Activated CD4-positive, alpha-beta T cell treated with anti-CD3 and anti-CD28 coated beads, Interleukin-2, amount 10 ng/mL, durations not matched to agents 7 days and 5 days (primary cell): Measurements from ENCODE around the gene KCNV2. TPM values are rescaled to one million over a fixed set of nuclear protein-coding genes. Genes with fewer than 3 reads are reported as not detected.
A peak's percentile ranks its signal among the peaks of the same experiment; 100 is the strongest.
"Not testable (repeated sequence)": the region's sequence is repeated elsewhere in the genome, so short reads cannot be mapped to it uniquely, and the experiment has no call there.

Experiments
- CTCF ChIA-PET: fragments of 350-600 bp; sonication (Branson Sonifier 250); formaldehyde crosslinking; loops from one replicate; lab custom pipeline; 2021; ENCODE audit warnings: antibody characterized with exemption; lab: Charles Lee
- POLR2A ChIA-PET: fragments of 350-600 bp; sonication (Branson Sonifier 250); formaldehyde crosslinking; loops from one replicate; lab custom pipeline; 2021; ENCODE audit warnings: antibody characterized with exemption; lab: Charles Lee
- DNase-seq: peaks from one replicate; pipeline ENCODE4 v3.0.0-alpha.2; 2020
- H3K27ac Mint-ChIP-seq: one replicate; pipeline ENCODE4 v1.8.0; 2021; ENCODE audit warnings: mild to moderate bottlenecking, moderate library complexity, mixed read lengths
- H3K27me3 Mint-ChIP-seq: one replicate; pipeline ENCODE4 v1.8.0; 2021; ENCODE audit warnings: mixed read lengths
- H3K36me3 Mint-ChIP-seq: one replicate; pipeline ENCODE4 v1.8.0; 2021; ENCODE audit warnings: low read depth, mixed read lengths
- H3K4me1 Mint-ChIP-seq: one replicate; pipeline ENCODE4 v1.8.0; 2021; ENCODE audit warnings: mixed read lengths
- H3K4me3 Mint-ChIP-seq: one replicate; pipeline ENCODE4 v1.8.0; 2021; ENCODE audit warnings: mild to moderate bottlenecking, moderate library complexity, mixed read lengths
- H3K9me3 Mint-ChIP-seq: one replicate; pipeline ENCODE4 v1.8.0; 2021; ENCODE audit warnings: mixed read lengths
- total RNA-seq, 2 experiments: library from RNA; stranded (reverse); gene quantifications; one replicate each; pipeline ENCODE4 v1.2.3, GENCODE V29; 2021

Gene KCNV2
- total RNA-seq, 2 experiments from 2014 or later: not detected

GRCh38 chr9:2697492-2697891, 19.8 kb upstream of the KCNV2 start:
- H3K27me3 Mint-ChIP-seq: no peaks in the 10 kb centered on the region
- H3K4me1 Mint-ChIP-seq: no peaks in the 10 kb centered on the region
- no peak overlapping the region for H3K4me3 Mint-ChIP-seq
- CTCF ChIA-PET: no interaction called here
- H3K36me3 Mint-ChIP-seq: no peaks in the 10 kb centered on the region
- DNase-seq: no peak
- no peak overlapping the region for H3K27ac Mint-ChIP-seq
- no peaks in the 10 kb centered on the region for H3K9me3 Mint-ChIP-seq
- POLR2A ChIA-PET: no interaction called here

GRCh38 chr9:2700398-2700797, 16.9 kb upstream of the KCNV2 start:
- DNase-seq: no peak
- ChIA-PET POLR2A (no interaction called here), CTCF (interaction anchor here (1.0 kb wide), 1 partner anchor 28 kb away, joined by 3 read pairs; no protein-coding TSS in a partner anchor)
- H3K9me3 Mint-ChIP-seq: no peaks in the 10 kb centered on the region
- no peak overlapping the region for H3K4me3 Mint-ChIP-seq
- no peak overlapping the region for H3K27ac Mint-ChIP-seq
- no peaks in the 10 kb centered on the region for H3K36me3 Mint-ChIP-seq
- no peaks in the 10 kb centered on the region for H3K4me1 Mint-ChIP-seq
- H3K27me3 Mint-ChIP-seq: no peaks in the 10 kb centered on the region

- DNase-seq: no peak
- CTCF ChIA-PET: interaction anchor here (0.6 kb wide), 1 partner anchor 25 kb away, joined by 5 read pairs; no protein-coding TSS in a partner anchor
- Mint-ChIP-seq H3K4me3 (no peak overlapping the region), H3K27me3 (no peaks in the 10 kb centered on the region), H3K36me3 (no peaks in the 10 kb centered on the region), H3K9me3 (no peaks in the 10 kb centered on the region), H3K27ac (no peak overlapping the region), H3K4me1 (no peaks in the 10 kb centered on the region)
- POLR2A ChIA-PET: no interaction called here
These were observed 16.3 kb upstream of the KCNV2 start for GRCh38 chr9:2700909-2701550.

GRCh38 chr9:2704504-2704903, 12.8 kb upstream of the KCNV2 start:
- Mint-ChIP-seq H3K4me3 (no peak overlapping the region), H3K27ac (no peak overlapping the region), H3K36me3 (no peaks in the 10 kb centered on the region), H3K4me1 (no peaks in the 10 kb centered on the region), H3K9me3 (no peaks in the 10 kb centered on the region), H3K27me3 (no peaks in the 10 kb centered on the region)
- no peak for DNase-seq
- POLR2A ChIA-PET: no interaction called here
- CTCF ChIA-PET: no interaction called here

GRCh38 chr9:2707256-2707655, 10.1 kb upstream of the KCNV2 start:
- CTCF ChIA-PET: not testable (repeated sequence)

GRCh38 chr9:2709645-2710101, 7.6 kb upstream of the KCNV2 start:
- Mint-ChIP-seq H3K36me3 (no peaks in the 10 kb centered on the region), H3K27ac (no peak overlapping the region)
- POLR2A ChIA-PET: no interaction called here

More at GRCh38 chr9:2707256-2707655, 10.1 kb upstream of the KCNV2 start:
- H3K4me1 Mint-ChIP-seq, H3K27me3 Mint-ChIP-seq, H3K36me3 Mint-ChIP-seq, POLR2A ChIA-PET, H3K27ac Mint-ChIP-seq, H3K4me3 Mint-ChIP-seq, DNase-seq, H3K9me3 Mint-ChIP-seq: not testable (repeated sequence)

GRCh38 chr9:2711716-2712115, 5.6 kb upstream of the KCNV2 start:
- no peak overlapping the region for H3K4me3 Mint-ChIP-seq
- DNase-seq: no peak
- H3K9me3 Mint-ChIP-seq: peaks cover 2% of the 10 kb centered on the region
- POLR2A ChIA-PET: no interaction called here
- CTCF ChIA-PET: interaction anchor here (0.7 kb wide), 1 partner anchor 252 kb away, joined by 3 read pairs; no protein-coding TSS in a partner anchor
- no peaks in the 10 kb centered on the region for H3K4me1 Mint-ChIP-seq
- no peaks in the 10 kb centered on the region for H3K36me3 Mint-ChIP-seq
- H3K27ac Mint-ChIP-seq: no peak overlapping the region
- no peaks in the 10 kb centered on the region for H3K27me3 Mint-ChIP-seq

More at GRCh38 chr9:2709645-2710101, 7.6 kb upstream of the KCNV2 start:
- Mint-ChIP-seq H3K4me3 (no peak overlapping the region), H3K4me1 (no peaks in the 10 kb centered on the region), H3K27me3 (no peaks in the 10 kb centered on the region), H3K9me3 (peaks cover 2% of the 10 kb centered on the region)
- CTCF ChIA-PET: no interaction called here
- DNase-seq: no peak

- peaks cover 2% of the 10 kb centered on the region for H3K9me3 Mint-ChIP-seq
- DNase-seq: no peak
- no peaks in the 10 kb centered on the region for H3K4me1 Mint-ChIP-seq
- CTCF ChIA-PET: interaction anchor here (1.6 kb wide), 1 partner anchor 10 kb away, joined by 4 read pairs; no protein-coding TSS in a partner anchor
- peaks cover 6% of the 10 kb centered on the region for H3K36me3 Mint-ChIP-seq
- POLR2A ChIA-PET: no interaction called here
- no peak overlapping the region for H3K4me3 Mint-ChIP-seq
- H3K27me3 Mint-ChIP-seq: no peaks in the 10 kb centered on the region
- H3K27ac Mint-ChIP-seq: no peak overlapping the region
These were observed 839 bp downstream of the KCNV2 start for GRCh38 chr9:2718001-2718697.

GRCh38 chr9:2718698-2719033, 1.4 kb downstream of the KCNV2 start:
- CTCF ChIA-PET: no interaction called here
- POLR2A ChIA-PET: no interaction called here
- no peak overlapping the region for H3K4me3 Mint-ChIP-seq

GRCh38 chr9:2720179-2720654, 2.9 kb downstream of the KCNV2 start:
- DNase-seq: no peak
- Mint-ChIP-seq H3K27me3 (no peaks in the 10 kb centered on the region), H3K36me3 (peaks cover 6% of the 10 kb centered on the region), H3K9me3 (no peaks in the 10 kb centered on the region), H3K4me3 (no peak overlapping the region), H3K4me1 (no peaks in the 10 kb centered on the region), H3K27ac (no peak overlapping the region)
- CTCF ChIA-PET: no interaction called here
- POLR2A ChIA-PET: no interaction called here

More at GRCh38 chr9:2718698-2719033, 1.4 kb downstream of the KCNV2 start:
- Mint-ChIP-seq H3K4me1 (no peaks in the 10 kb centered on the region), H3K9me3 (no peaks in the 10 kb centered on the region), H3K36me3 (peaks cover 6% of the 10 kb centered on the region), H3K27ac (no peak overlapping the region), H3K27me3 (no peaks in the 10 kb centered on the region)
- DNase-seq: no peak

- ChIA-PET CTCF (no interaction called here), POLR2A (no interaction called here)
- no peaks in the 10 kb centered on the region for H3K9me3 Mint-ChIP-seq
These were observed 5.4 kb downstream of the KCNV2 start for GRCh38 chr9:2722715-2723114.

GRCh38 chr9:2723376-2724065, 6.2 kb downstream of the KCNV2 start:
- ChIA-PET CTCF (no interaction called here), POLR2A (no interaction called here)
- no peaks in the 10 kb centered on the region for H3K9me3 Mint-ChIP-seq
- no peaks in the 10 kb centered on the region for H3K27me3 Mint-ChIP-seq
- no peak overlapping the region for H3K4me3 Mint-ChIP-seq
- H3K36me3 Mint-ChIP-seq: peaks cover 5% of the 10 kb centered on the region
- H3K4me1 Mint-ChIP-seq: no peaks in the 10 kb centered on the region
- no peak for DNase-seq
- no peak overlapping the region for H3K27ac Mint-ChIP-seq

More at GRCh38 chr9:2722715-2723114, 5.4 kb downstream of the KCNV2 start:
- DNase-seq: peak; percentile 29
- peaks cover 5% of the 10 kb centered on the region for H3K36me3 Mint-ChIP-seq
- H3K27me3 Mint-ChIP-seq: no peaks in the 10 kb centered on the region
- H3K4me3 Mint-ChIP-seq: no peak overlapping the region
- no peaks in the 10 kb centered on the region for H3K4me1 Mint-ChIP-seq
- H3K27ac Mint-ChIP-seq: no peak overlapping the region

GRCh38 chr9:2725126-2725525, 7.8 kb downstream of the KCNV2 start:
- no peak overlapping the region for H3K27ac Mint-ChIP-seq
- no peak for DNase-seq
- no peak overlapping the region for H3K4me3 Mint-ChIP-seq
- ChIA-PET POLR2A (no interaction called here), CTCF (interaction anchor here (0.6 kb wide), 1 partner anchor 24 kb away, joined by 5 read pairs; no protein-coding TSS in a partner anchor)
- no peaks in the 10 kb centered on the region for H3K4me1 Mint-ChIP-seq
- H3K27me3 Mint-ChIP-seq: no peaks in the 10 kb centered on the region
- no peaks in the 10 kb centered on the region for H3K9me3 Mint-ChIP-seq
- peaks cover 3% of the 10 kb centered on the region for H3K36me3 Mint-ChIP-seq
